G401 (cell line): Measurements from ENCODE around the gene AUTS2. TPM values are rescaled to one million over a fixed set of nuclear protein-coding genes. Genes with fewer than 3 reads are reported as not detected.
"Not testable (repeated sequence)": the region's sequence is repeated elsewhere in the genome, so short reads cannot be mapped to it uniquely, and the experiment has no call there.

Experiments used
- DNase-seq: peaks from one replicate; pipeline ENCODE4 v3.0.0-alpha.2; 2015; ENCODE audit warnings: low spot score
- in situ Hi-C: cut with HindIII; loops from 2 replicates; pipeline ENCODE4 v1.10.0; 2016; ENCODE audit warnings: low sequenced_read_pairs, mixed read lengths
- total RNA-seq: library from RNA; depleted of rRNA; stranded (reverse); fragments of >200 nt; shearing (Covaris generic); gene quantifications from 2 replicates; pipeline ENCODE4 v1.2.3, GENCODE V29; 2014

Gene AUTS2
- total RNA-seq, 1 experiment from 2014 or later, result 4.4 TPM

GRCh38 chr7:70579397-70580097, 981.3 kb downstream of the AUTS2 start:
- no peak for DNase-seq
- in situ Hi-C loops, result no loop called here

- no peak for DNase-seq
- in situ Hi-C loops, result no loop called here
Observed at GRCh38 chr7:70580161-70580560, 981.9 kb downstream of the AUTS2 start.

- in situ Hi-C loops, result no loop called here
- DNase-seq, result no peak
Observed at GRCh38 chr7:70582927-70583895, 984.9 kb downstream of the AUTS2 start.

GRCh38 chr7:70583965-70584883, 985.9 kb downstream of the AUTS2 start:
- DNase-seq, result no peak
- in situ Hi-C loops, result no loop called here

GRCh38 chr7:70585071-70585470, 986.8 kb downstream of the AUTS2 start:
- in situ Hi-C loops, result no loop called here
- DNase-seq, result no peak

- in situ Hi-C loops, result no loop called here
- no peak for DNase-seq
Observed at GRCh38 chr7:70586822-70587221, 988.5 kb downstream of the AUTS2 start.

- no peak for DNase-seq
- in situ Hi-C loops, result no loop called here
Observed at GRCh38 chr7:70587739-70588138, 989.5 kb downstream of the AUTS2 start.

GRCh38 chr7:70588191-70588921, 990.1 kb downstream of the AUTS2 start:
- in situ Hi-C loops, result no loop called here
- DNase-seq, result peak; percentile 16

GRCh38 chr7:70589010-70589409, 990.7 kb downstream of the AUTS2 start:
- no peak for DNase-seq
- in situ Hi-C loops, result no loop called here

- in situ Hi-C loops, result no loop called here
- DNase-seq, result no peak
Observed at GRCh38 chr7:70589590-70589989, 991.3 kb downstream of the AUTS2 start.

- DNase-seq, result no peak
- in situ Hi-C loops, result no loop called here
Observed at GRCh38 chr7:70590126-70590854, 992.0 kb downstream of the AUTS2 start.

GRCh38 chr7:70591643-70592042, 993.4 kb downstream of the AUTS2 start:
- in situ Hi-C loops, result no loop called here
- no peak for DNase-seq

GRCh38 chr7:70592171-70592570, 993.9 kb downstream of the AUTS2 start:
- no peak for DNase-seq
- in situ Hi-C loops, result no loop called here

GRCh38 chr7:70594170-70594569, 995.9 kb downstream of the AUTS2 start:
- in situ Hi-C loops, result no loop called here
- no peak for DNase-seq

GRCh38 chr7:70594885-70595284, 996.6 kb downstream of the AUTS2 start:
- in situ Hi-C loops, DNase-seq: not testable (repeated sequence)

- no peak for DNase-seq
- in situ Hi-C loops, result no loop called here
Observed at GRCh38 chr7:70595370-70595754, 997.1 kb downstream of the AUTS2 start.

- in situ Hi-C loops, result no loop called here
- no peak for DNase-seq
Observed at GRCh38 chr7:70595755-70596597, 997.7 kb downstream of the AUTS2 start.
